ENCODE data around the gene BLVRB.
A peak's percentile ranks its signal among the peaks of the same experiment; 100 is the strongest.

BLVRB gene

GRCh38 chr19:40444000-40444824 lies 21.3 kb downstream of the BLVRB start, which contains the start of gene SERTAD3:
Gene SERTAD3, minus strand, starts transcription at chr19:40444335. Its CDS starts 2,255 bp downstream, at chr19:40442080.
- peak; percentile 97 for DNase-seq (ENCODE audit: low read depth)
- TF ChIP-seq, protein P1, sequence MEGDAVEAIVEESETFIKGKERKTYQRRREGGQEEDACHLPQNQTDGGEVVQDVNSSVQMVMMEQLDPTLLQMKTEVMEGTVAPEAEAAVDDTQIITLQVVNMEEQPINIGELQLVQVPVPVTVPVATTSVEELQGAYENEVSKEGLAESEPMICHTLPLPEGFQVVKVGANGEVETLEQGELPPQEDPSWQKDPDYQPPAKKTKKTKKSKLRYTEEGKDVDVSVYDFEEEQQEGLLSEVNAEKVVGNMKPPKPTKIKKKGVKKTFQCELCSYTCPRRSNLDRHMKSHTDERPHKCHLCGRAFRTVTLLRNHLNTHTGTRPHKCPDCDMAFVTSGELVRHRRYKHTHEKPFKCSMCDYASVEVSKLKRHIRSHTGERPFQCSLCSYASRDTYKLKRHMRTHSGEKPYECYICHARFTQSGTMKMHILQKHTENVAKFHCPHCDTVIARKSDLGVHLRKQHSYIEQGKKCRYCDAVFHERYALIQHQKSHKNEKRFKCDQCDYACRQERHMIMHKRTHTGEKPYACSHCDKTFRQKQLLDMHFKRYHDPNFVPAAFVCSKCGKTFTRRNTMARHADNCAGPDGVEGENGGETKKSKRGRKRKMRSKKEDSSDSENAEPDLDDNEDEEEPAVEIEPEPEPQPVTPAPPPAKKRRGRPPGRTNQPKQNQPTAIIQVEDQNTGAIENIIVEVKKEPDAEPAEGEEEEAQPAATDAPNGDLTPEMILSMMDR (IDR thresholded peaks at IDR 0.05; ENCODE audit: insufficient read depth, low read depth, low read length, missing control alignments), result no peak
- peak within 1 kb of the TSS; percentile 85 for H3K4me3 ChIP-seq (ENCODE audit: low read depth, low read length)

DNA sequence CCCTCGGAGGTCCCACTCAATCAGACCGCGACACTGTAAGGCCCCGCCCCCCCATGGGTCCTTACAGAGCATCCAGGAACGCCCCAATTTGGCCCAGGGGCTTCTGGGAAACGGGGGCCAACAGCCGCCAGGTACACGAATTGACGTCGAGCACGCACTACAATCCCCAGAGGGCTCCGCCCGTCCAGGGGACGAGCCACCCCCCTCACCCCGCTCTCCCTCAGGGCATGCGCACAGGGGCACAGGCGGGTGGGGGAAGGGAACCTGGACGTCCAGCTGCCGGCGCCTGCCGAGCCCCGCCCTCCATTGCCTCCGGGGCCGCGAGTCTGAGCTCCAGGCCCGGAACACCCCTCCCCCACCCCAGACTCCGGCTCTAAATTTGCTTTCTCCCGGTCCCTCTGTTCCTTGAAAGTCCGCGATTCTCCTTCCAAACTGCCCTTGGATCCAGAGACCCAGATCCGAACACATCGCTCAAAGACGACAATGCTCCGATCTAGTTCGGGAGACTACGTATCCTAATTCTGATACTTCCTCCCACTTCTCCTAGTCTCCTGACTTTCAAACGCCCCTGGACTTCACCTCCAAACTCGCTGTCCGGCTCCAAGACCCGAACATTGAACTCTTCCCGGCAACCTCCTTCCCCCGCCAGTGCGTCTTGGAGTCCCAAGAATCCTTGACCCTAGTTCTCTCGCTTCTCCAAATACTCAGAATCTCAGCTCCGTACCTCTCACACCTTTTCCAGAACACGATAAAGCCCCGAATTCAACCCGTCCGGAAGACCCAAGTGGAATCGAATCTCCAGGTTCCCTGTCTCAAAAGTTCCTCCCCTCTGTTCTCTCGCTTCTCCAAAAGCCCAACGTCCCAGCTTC lies 22.2 kb downstream of the BLVRB start:
- TF ChIP-seq, protein P1 (IDR thresholded peaks at IDR 0.05; ENCODE audit: insufficient read depth, low read depth, low read length, missing control alignments), result no peak
- peak; percentile 100 for DNase-seq (ENCODE audit: low read depth)
- H3K4me3 ChIP-seq (ENCODE audit: low read depth, low read length), result peak overlapping the region; percentile 85

DNA sequence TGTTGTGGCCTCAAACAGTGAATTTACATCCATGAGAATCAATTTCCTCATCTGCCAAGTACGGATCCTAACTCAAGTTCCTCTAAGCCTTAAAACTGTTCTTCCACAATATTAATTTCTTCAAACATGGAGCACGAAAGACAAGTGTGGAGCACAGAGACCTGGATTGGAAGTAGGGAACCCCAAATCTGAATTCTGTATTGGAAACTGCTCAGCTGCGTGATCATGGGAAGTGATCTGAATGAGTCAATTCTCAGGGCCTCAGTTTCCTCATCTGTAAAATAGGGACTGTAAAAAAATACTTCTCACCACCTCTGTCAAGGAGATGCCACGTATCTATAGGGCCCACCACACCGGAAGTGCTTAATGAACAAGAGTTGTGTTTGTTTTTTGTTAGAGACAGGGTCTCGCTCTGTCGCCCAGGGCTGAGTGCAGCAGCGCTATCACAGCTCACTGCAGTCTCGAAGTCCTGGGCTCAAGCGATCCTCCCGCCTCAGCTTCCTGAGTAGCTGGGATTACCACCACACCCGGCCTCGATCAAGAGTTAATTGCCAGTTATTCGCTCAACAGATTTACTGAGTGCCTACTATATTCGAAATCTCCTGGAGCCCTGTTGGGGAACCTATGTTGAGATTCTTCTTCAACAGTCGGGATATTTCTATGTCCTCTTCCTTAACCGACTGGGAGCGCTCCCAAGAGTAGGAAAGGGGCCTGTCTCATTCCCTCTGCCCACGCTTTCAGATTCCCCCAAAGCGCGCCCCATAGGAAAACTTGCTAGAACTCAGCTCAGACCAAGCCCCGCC lies 23.0 kb downstream of the BLVRB start:
- peak; percentile 64 for DNase-seq (ENCODE audit: low read depth)
- peak overlapping the region; percentile 71 for H3K4me3 ChIP-seq (ENCODE audit: low read depth, low read length)
- TF ChIP-seq, protein P1 (IDR thresholded peaks at IDR 0.05; ENCODE audit: insufficient read depth, low read depth, low read length, missing control alignments), result no peak

DNA sequence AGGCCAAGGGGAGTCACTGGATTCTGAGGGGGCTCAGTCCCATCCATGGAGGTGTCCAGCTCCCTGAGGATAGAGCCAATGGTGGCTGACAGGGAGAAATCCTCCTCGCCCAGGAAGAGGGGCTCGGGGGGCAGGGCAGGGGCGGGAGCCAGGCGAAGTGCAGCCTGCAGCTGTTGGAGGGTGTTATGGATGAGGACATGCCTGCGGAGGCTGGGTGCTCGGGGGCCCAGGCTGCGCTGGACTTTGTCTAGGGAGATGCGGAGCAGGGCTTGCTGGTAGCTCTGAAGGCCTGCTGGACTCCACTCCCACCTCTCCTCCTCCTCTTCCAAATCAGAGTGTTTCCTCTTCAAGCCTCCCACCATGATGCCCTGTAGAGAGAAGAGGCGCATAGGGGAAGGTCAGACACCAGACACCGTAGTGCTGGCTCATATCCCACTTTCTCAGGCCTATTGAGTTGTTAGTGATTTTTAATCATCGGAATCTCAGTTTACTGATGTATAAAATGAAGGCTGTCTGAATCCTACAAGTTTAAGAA lies 23.8 kb downstream of the BLVRB start:
- TF ChIP-seq, protein P1 (IDR thresholded peaks at IDR 0.05; ENCODE audit: insufficient read depth, low read depth, low read length, missing control alignments), result no peak
- H3K4me3 ChIP-seq (ENCODE audit: low read depth, low read length), result no peak overlapping the region
- no peak for DNase-seq (ENCODE audit: low read depth)

DNA sequence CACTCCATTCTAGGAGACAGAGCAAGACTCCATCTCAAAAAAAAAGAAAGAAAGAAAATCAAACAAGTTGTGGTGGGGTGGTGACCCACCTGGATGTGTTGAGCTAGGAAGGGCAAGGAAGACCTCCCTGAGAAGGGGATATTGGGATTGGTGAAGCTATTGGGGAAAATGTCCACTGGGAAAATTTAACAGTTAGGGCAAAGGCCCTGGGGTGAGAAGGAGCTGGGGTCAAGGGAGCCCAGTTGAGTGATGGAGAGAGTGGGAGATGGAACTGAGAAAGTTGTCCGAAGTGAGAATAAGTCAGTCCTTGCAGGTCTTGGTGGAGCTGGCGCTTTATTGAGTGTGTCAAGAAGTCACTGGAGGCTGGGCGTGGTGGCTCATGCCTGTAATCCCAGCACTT lies 27.3 kb downstream of the BLVRB start:
- no peak overlapping the region for H3K4me3 ChIP-seq (ENCODE audit: low read depth, low read length)
- TF ChIP-seq, protein P1 (IDR thresholded peaks at IDR 0.05; ENCODE audit: insufficient read depth, low read depth, low read length, missing control alignments), result no peak
- no peak for DNase-seq (ENCODE audit: low read depth)

All from GM12865 (cell line).